Activated naive CD8-positive, alpha-beta T cell treated with anti-CD3 and anti-CD28 coated beads, Interleukin-2, amount 50 U/mL, for 24 hours (primary cell): ENCODE data around the gene GSS.
A peak's percentile ranks its signal among the peaks of the same experiment; 100 is the strongest.

Experiments used
- ATAC-seq: fragments of 150-1000 bp; cut with Tn5 transposase; one replicate; pipeline ENCODE4 v1.10.0; 2021
- DNase-seq: peaks from one replicate; pipeline ENCODE4 v3.0.0; 2021
- H3K27ac Mint-ChIP-seq: one replicate; pipeline ENCODE4 v1.8.0; 2021; ENCODE audit warnings: mild to moderate bottlenecking, mixed read lengths
- H3K27me3 Mint-ChIP-seq: one replicate; pipeline ENCODE4 v1.8.0; 2021; ENCODE audit warnings: mixed read lengths
- H3K36me3 Mint-ChIP-seq: one replicate; pipeline ENCODE4 v1.8.0; 2021; ENCODE audit warnings: low read depth, mixed read lengths
- H3K4me1 Mint-ChIP-seq: one replicate; pipeline ENCODE4 v1.8.0; 2021; ENCODE audit warnings: mixed read lengths
- H3K4me3 Mint-ChIP-seq: one replicate; pipeline ENCODE4 v1.8.0; 2021; ENCODE audit warnings: mild to moderate bottlenecking, moderate library complexity, mixed read lengths
- H3K9me3 Mint-ChIP-seq: one replicate; pipeline ENCODE4 v1.8.0; 2021; ENCODE audit warnings: mixed read lengths

The GSS gene

DNA sequence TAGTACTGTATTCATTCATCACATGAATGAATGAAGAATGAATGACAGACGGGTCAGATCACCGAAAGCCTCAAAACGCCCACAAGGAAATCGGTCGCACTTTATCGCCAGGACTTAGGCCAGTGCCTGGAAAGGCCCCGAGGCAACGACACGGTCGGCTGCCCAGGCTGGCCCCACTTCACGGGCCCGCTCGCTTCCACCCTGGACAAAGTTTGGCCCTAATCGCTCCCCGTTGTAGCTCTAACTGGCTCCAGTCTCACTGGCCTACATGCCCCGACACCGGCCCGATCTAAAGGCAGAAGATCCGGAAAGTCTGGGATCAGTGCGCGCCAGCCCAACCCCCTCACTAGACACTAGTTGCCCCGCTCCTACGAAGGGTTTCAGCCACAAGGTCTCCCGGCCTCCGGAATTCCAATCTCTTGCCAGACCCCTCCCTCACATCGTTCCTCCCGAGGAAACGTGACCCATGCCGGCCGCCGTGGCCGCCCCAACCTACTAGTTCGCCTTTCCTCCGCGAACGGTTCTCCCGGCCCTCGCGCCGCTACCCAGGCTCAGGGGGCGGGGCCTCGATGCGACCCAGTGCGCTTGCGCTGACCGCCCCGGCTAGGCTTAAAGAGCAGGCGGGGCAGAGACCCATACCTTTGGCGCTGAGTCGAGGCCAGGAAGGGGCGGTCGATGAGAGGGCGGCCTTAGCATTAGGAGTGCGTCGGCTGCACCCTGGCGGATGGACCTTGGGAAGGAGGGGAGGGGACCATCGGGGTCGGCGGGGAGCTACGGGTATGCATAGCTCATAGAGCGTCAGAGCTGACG, at the start of gene GSS, which contains the start of gene MYH7B:
Gene GSS (minus strand): TSS at position 576 of the 810 bp plus-strand sequence. CDS start 3,954 bp downstream, outside the sequence.
Gene MYH7B (plus strand): TSS at position 638 of the 810 bp plus-strand sequence. CDS start 22,138 bp downstream, outside the sequence.
- Mint-ChIP-seq H3K4me1 (peaks cover 21% of the 10 kb centered on the region), H3K27me3 (no peaks in the 10 kb centered on the region), H3K9me3 (no peaks in the 10 kb centered on the region), H3K27ac (peak within 1 kb of the TSS; percentile 99), H3K36me3 (peaks cover 2% of the 10 kb centered on the region), H3K4me3 (peak within 1 kb of the TSS; percentile 99)
- DNase-seq (peak; percentile 99), ATAC-seq (peak; percentile 98)

DNA sequence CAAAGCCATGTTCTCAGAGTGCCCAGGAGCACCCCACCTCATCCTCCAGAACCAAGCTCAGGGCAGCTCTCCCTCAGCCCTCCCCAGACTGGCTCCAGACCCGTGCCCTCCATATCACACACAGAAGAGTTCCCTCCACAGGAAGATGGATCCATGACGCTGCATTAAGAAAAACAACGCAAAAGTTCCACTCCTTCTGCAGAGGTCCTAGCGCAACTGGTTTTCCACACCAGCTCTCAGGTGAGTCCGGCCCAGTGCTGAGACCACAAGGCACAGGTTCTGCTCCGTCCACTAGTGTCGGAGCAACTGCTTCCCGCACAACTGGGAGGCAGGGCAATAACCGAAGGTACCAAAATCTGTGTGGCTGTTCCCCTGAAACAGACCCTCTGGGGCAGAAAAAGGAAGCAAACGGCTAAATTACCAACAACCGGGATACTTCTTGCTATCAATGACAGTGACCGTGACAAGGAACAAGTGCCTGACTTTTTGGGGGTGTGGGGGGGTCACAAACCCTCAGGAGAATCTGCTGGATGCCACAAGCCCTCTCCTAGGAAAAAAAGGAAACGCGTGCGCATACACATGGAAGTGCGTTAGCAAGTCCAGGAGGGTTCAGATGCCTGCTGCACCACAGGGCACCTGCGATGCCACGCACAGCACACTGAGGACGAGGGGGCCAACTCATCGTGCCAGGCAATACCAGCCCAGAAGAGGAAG, 49.3 kb upstream of the GSS start:
- Mint-ChIP-seq H3K4me1 (no peaks in the 10 kb centered on the region), H3K4me3 (no peak overlapping the region), H3K27me3 (no peaks in the 10 kb centered on the region), H3K9me3 (no peaks in the 10 kb centered on the region), H3K36me3 (peaks cover 17% of the 10 kb centered on the region), H3K27ac (no peak overlapping the region)
- ATAC-seq (no peak), DNase-seq (no peak)

DNA sequence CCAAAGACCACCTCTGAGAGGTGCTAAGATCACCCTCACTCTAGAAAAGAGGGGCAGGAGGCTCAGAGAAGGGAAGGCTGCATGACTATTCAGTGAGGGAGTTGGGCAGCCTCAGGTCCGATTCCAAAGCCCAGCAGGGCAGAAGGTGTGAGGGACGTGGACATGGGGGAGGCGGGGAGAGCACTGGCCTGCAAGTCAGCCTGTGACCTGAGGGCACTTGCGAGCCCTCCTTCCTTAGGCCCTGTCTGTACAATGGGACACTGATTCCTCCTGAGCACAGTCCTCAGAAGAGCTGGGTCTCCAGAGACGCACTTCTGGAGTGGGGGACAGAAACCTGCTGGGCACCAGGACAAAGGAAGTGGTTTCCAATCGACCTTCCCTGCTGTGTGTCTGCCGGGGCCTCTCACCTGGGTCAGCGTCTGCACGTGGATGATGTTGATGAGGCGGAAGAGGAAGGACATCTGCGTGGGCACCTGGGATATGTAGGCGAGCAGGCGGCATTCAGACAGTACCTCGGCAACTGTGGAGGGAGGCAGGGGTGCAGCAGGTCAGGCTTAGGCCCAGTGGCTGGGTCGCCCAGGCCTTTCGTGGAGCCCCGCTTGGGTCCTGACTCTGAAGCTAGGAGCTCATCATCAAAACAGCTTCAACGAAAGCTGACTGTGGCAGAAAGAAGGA, 48.6 kb upstream of the GSS start:
- ATAC-seq (no peak), DNase-seq (no peak)
- peaks cover 15% of the 10 kb centered on the region for H3K36me3 Mint-ChIP-seq

DNA sequence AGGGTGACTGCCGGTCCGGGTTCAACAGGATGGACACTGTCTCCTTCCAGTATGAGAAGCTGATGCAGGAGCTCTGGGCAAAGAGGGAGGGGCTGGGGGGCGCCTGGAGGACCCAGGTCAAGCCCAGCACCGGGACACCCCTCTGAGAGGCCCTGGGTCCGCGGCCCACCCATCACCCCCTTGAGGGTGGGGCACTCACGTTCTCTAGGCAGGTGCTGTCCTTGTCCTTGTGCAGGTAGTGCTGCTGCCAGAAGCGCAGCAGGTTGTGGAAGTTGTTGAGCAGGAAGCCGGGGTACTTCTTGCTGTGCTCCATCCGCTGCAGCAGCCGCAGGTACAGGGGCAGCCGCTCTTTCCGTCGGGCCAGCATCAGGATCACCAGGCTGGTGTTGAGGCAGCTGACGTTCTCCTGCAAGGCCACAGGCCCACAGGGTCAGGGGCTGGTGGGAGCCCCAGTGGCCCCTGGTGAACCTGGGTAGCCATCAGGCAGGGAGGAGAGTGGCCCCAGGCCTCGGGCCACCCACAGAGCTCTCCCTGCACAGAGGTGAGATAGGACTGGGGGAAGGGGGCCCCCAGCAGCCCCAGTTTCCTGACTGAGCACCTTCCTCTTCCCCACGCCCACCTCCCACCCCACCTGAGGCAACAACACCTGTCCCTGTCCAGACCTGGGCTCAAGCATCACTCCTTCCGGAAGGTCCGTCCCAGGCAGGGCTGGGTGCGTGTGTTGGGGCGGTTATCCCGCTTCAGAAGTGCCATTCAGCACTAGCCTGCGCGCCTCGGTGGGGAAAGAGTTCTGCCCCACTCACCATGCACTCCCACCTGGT, 47.8 kb upstream of the GSS start:
- DNase-seq, result no peak
- ATAC-seq, result no peak
- no peaks in the 10 kb centered on the region for H3K9me3 Mint-ChIP-seq
- peaks cover 11% of the 10 kb centered on the region for H3K36me3 Mint-ChIP-seq
- no peaks in the 10 kb centered on the region for H3K4me1 Mint-ChIP-seq
- no peaks in the 10 kb centered on the region for H3K27me3 Mint-ChIP-seq
- H3K27ac Mint-ChIP-seq, result no peak overlapping the region
- no peak overlapping the region for H3K4me3 Mint-ChIP-seq

More for the DNA sequence above, 48.6 kb upstream of the GSS start:
- no peak overlapping the region for H3K27ac Mint-ChIP-seq
- no peaks in the 10 kb centered on the region for H3K4me1 Mint-ChIP-seq
- no peaks in the 10 kb centered on the region for H3K27me3 Mint-ChIP-seq
- no peak overlapping the region for H3K4me3 Mint-ChIP-seq
- no peaks in the 10 kb centered on the region for H3K9me3 Mint-ChIP-seq

DNA sequence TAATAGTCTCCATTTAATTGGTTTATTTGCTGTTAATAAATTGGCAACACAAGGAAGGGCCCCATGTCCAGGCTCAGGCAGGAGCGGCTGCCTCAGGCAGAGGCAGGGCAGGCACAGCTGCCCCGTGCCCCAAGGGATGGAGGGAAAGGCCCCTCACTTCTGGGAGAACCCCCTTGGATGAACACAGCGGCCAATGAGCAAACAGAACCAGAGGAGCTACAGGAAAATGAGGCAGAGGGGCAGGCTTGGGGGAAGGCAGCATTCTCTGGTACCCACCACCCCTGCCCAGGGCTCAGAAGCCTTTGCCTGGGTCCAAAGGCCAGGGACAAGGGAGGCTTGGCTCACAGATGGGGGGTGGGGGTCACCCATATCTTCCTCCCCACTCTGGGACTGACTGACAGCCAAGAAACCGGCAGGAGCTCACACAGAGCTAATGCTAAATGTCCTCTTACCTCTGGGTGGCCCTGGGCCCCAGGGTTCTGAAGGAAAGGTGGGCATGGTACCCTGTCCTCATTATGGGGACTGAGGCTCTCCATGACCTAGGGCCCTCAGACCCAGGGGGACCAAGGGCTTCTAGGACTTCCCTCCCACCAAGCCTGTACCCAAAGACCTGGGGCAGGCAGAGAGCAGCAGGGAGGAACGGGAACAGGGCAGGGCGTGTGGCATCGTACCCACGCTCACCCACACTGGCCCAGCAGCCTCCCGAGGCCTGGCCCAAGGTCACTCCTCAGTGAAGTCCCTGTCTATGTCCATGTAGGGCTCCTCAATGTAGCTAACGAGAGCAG, 47.0 kb upstream of the GSS start:
- ATAC-seq, result no peak
- Mint-ChIP-seq H3K27me3 (no peaks in the 10 kb centered on the region), H3K27ac (no peak overlapping the region), H3K4me1 (no peaks in the 10 kb centered on the region), H3K9me3 (no peaks in the 10 kb centered on the region), H3K36me3 (peaks cover 7% of the 10 kb centered on the region), H3K4me3 (no peak overlapping the region)
- no peak for DNase-seq

DNA sequence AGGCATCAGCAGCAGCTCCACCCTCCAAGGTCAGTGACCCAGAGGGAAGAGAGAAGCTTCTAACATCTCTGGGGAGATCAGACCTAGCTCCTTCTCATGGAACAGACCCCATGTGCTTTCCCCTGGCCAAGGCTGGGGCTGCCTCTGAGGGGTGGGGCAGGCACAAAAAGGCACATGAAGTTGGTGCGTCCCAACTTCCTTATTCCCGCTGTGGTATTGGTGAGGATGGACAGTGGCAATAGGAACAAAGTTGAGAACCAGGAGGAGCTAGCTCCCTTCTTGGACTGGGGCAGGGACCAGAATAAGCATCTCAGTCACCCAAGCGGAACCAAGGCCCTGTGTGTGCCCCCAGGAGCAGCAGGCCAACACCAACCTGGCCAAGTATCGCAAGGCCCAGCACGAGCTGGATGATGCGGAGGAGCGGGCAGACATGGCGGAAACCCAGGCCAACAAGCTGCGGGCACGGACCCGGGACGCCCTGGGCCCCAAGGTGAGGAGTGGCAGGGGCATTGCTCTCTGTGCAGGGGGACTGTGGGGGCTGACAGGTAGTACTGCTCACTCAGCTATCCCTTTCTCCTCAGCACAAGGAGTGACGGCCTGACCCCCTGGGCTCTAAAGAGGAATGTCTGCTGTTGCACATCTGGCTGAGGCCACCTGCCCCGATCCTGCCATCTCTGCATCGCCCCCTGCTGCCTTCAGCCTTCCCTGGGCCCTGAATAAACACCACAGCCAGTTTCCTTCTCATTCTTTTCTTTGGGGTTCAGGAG, 46.2 kb upstream of the GSS start:
- no peak overlapping the region for H3K27ac Mint-ChIP-seq
- no peak for ATAC-seq
- DNase-seq, result no peak
- no peak overlapping the region for H3K4me3 Mint-ChIP-seq
- no peaks in the 10 kb centered on the region for H3K9me3 Mint-ChIP-seq
- H3K36me3 Mint-ChIP-seq, result peaks cover 9% of the 10 kb centered on the region
- H3K4me1 Mint-ChIP-seq, result no peaks in the 10 kb centered on the region
- H3K27me3 Mint-ChIP-seq, result no peaks in the 10 kb centered on the region

DNA sequence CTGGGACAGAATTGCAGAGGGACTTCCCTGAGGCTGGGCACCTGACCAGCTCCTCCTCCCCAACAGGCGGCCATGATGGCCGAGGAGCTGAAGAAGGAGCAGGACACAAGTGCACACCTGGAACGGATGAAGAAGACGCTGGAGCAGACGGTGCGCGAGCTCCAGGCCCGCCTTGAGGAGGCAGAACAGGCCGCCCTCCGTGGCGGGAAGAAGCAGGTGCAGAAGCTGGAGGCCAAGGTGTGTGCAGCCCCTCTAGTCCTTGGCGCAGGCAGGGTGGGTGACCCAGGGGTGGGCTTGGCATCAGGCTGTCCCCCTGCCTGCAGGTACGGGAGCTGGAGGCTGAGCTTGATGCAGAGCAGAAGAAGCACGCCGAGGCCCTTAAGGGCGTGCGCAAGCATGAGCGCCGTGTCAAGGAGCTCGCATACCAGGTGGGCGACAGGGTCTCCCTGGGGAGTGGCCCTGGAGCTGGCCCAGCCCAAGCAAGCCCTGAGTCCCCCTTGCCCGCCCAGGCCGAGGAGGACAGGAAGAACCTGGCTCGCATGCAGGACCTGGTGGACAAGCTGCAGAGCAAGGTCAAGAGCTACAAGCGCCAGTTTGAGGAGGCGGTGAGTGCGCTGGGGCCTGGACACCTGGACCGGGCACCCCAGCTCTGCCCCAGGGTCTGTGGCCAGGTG, 45.5 kb upstream of the GSS start:
- no peak for ATAC-seq
- H3K4me1 Mint-ChIP-seq, result no peaks in the 10 kb centered on the region
- H3K27ac Mint-ChIP-seq, result no peak overlapping the region
- H3K4me3 Mint-ChIP-seq, result no peak overlapping the region
- H3K27me3 Mint-ChIP-seq, result no peaks in the 10 kb centered on the region
- H3K9me3 Mint-ChIP-seq, result no peaks in the 10 kb centered on the region
- no peak for DNase-seq
- peaks cover 10% of the 10 kb centered on the region for H3K36me3 Mint-ChIP-seq

DNA sequence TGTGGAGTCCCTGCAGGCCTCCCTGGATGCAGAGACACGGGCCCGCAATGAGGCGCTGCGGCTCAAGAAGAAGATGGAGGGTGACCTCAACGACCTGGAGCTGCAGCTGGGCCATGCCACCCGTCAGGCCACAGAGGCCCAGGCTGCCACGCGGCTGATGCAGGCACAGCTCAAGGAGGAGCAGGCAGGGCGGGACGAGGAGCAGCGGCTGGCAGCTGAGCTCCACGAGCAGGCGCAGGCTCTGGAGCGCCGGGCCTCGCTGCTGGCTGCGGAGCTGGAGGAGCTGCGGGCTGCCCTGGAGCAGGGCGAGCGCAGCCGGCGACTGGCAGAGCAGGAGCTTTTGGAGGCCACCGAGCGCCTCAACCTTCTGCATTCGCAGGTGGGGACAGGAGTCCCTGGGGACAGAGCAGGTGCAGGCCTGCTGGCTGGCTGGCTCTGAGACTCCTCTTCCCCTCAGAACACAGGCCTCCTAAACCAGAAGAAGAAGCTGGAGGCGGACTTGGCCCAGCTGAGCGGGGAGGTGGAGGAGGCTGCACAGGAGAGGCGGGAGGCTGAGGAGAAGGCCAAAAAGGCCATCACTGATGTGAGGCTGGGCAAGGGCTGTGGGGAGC, 44.8 kb upstream of the GSS start:
- Mint-ChIP-seq H3K27me3 (no peaks in the 10 kb centered on the region), H3K4me3 (no peak overlapping the region), H3K36me3 (peaks cover 11% of the 10 kb centered on the region), H3K9me3 (no peaks in the 10 kb centered on the region), H3K27ac (no peak overlapping the region), H3K4me1 (no peaks in the 10 kb centered on the region)
- DNase-seq, result no peak
- no peak for ATAC-seq

DNA sequence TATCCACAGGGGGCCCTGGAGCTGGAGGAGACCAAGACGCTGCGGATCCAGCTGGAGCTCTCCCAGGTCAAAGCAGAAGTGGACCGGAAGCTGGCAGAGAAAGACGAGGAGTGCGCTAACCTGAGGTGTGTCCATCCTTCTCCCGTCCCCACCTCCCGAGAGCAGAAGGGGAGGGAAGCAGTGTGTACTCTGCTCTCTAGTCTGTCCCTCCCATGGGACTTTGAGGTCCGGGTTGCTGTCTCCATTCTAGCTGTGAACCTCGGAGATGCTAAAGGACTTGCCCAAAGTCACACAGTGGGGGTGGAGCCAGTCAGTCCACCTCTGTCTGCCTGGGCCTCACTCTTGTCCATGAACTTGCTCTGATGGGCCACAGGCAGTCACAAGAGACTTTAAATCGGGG, 44.2 kb upstream of the GSS start:
- Mint-ChIP-seq H3K27ac (no peak overlapping the region), H3K4me1 (no peaks in the 10 kb centered on the region), H3K4me3 (no peak overlapping the region), H3K9me3 (no peaks in the 10 kb centered on the region), H3K36me3 (peaks cover 11% of the 10 kb centered on the region), H3K27me3 (no peaks in the 10 kb centered on the region)
- ATAC-seq, result no peak
- DNase-seq, result no peak

DNA sequence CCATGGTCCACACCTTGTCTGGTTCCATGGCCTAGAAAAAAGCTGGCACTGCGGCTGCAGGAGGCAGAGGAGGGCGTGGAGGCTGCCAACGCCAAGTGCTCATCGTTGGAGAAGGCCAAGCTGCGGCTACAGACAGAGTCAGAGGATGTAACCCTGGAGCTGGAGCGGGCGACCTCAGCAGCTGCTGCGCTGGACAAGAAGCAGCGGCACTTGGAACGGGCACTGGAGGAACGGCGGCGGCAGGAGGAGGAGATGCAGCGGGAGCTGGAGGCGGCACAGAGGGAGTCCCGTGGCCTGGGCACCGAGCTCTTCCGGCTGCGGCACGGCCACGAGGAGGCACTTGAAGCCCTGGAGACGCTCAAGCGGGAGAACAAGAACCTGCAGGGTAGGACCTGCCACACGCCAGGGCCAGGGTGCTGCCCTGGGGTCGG, 43.4 kb upstream of the GSS start:
- ATAC-seq (no peak), DNase-seq (no peak)
- peaks cover 11% of the 10 kb centered on the region for H3K36me3 Mint-ChIP-seq
- no peak overlapping the region for H3K4me3 Mint-ChIP-seq
- H3K27me3 Mint-ChIP-seq, result no peaks in the 10 kb centered on the region
- H3K27ac Mint-ChIP-seq, result no peak overlapping the region
- no peaks in the 10 kb centered on the region for H3K4me1 Mint-ChIP-seq
- H3K9me3 Mint-ChIP-seq, result no peaks in the 10 kb centered on the region

DNA sequence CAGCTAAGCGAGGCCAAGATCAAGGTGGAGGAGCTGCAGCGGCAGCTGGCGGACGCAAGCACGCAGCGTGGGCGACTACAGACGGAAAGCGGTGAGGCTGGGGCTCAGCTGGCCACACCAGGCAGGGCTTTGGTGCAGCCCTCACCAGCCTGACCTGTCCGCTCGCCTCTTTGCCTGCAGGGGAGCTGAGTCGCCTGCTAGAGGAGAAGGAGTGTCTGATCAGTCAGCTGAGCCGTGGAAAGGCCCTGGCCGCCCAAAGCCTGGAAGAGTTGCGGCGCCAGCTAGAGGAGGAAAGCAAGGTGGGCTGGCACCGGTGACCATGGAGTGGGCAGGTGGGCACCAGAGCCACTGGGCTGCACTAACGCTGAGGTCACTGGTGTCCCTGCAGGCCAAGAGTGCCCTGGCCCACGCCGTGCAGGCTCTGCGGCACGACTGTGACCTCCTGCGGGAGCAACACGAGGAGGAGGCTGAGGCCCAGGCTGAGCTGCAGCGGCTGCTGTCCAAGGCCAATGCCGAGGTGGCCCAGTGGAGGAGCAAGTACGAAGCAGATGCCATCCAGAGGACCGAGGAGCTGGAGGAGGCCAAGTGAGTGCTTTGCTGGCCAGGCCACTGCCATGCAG, 42.8 kb upstream of the GSS start:
- Mint-ChIP-seq H3K27me3 (no peaks in the 10 kb centered on the region), H3K36me3 (peaks cover 11% of the 10 kb centered on the region), H3K9me3 (no peaks in the 10 kb centered on the region), H3K4me3 (no peak overlapping the region), H3K27ac (no peak overlapping the region), H3K4me1 (no peaks in the 10 kb centered on the region)
- ATAC-seq, result no peak
- no peak for DNase-seq

DNA sequence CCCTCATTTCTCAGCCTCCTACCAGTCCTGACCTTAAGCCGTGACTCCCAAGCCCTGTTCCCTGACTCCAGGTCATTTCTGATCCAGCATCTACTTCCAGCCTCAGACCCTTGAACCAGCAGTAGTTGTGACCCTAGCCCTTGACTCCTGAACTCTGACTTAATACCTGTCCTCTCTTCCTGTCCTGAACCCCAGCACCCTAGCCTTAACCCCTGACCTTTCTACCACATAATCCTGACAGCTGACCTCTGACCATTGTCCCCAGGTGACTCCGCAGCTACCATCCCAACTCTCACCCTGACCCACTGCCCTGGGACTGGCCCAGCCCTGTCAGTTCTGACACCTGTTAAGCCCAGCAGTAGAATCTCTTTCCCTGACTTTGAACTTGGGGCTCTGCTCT, 42.2 kb upstream of the GSS start:
- H3K27ac Mint-ChIP-seq, result peak overlapping the region; percentile 50
- H3K4me1 Mint-ChIP-seq, result no peaks in the 10 kb centered on the region
- ATAC-seq (no peak), DNase-seq (no peak)
- no peak overlapping the region for H3K4me3 Mint-ChIP-seq
- H3K36me3 Mint-ChIP-seq, result peaks cover 9% of the 10 kb centered on the region
- no peaks in the 10 kb centered on the region for H3K9me3 Mint-ChIP-seq
- no peaks in the 10 kb centered on the region for H3K27me3 Mint-ChIP-seq
